CD4-positive, alpha-beta T cell treated with Interleukin-15 for 4 hours (primary cell): Measurements from ENCODE around the gene CCT8L2.
"Not testable (repeated sequence)": the region's sequence is repeated elsewhere in the genome, so short reads cannot be mapped to it uniquely, and the experiment has no call there.

ENCODE experiments used
- DNase-seq: peaks from one replicate; pipeline ENCODE4 v3.0.0-alpha.2; 2020; ENCODE audit warnings: low spot score

The CCT8L2 gene, protein sequence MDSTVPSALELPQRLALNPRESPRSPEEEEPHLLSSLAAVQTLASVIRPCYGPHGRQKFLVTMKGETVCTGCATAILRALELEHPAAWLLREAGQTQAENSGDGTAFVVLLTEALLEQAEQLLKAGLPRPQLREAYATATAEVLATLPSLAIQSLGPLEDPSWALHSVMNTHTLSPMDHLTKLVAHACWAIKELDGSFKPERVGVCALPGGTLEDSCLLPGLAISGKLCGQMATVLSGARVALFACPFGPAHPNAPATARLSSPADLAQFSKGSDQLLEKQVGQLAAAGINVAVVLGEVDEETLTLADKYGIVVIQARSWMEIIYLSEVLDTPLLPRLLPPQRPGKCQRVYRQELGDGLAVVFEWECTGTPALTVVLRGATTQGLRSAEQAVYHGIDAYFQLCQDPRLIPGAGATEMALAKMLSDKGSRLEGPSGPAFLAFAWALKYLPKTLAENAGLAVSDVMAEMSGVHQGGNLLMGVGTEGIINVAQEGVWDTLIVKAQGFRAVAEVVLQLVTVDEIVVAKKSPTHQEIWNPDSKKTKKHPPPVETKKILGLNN

DNA sequence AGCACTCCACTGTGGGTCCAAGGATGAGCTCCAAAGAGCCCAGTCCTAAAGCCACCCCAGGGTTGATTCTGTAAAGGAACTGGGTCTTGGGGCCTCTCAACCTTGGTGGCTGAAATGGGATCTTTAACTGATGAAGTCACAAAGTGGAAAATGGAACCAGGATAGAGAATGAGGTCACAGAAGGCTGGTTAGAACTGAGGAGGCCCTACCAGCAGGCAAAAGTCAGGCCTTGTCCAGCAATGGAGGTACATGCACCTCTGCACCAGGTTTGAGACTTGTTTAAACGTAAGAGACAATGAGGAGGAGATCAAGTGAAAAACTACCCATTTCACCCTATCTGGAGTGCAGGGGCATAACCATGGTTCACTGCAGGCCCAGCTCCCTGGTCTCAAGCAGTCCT lies at the start of gene CCT8L2:
Gene CCT8L2 (minus strand): TSS at position 101 of the 400 bp plus-strand sequence. CDS start 260 bp downstream, outside the sequence.
- not testable (repeated sequence) for DNase-seq

DNA sequence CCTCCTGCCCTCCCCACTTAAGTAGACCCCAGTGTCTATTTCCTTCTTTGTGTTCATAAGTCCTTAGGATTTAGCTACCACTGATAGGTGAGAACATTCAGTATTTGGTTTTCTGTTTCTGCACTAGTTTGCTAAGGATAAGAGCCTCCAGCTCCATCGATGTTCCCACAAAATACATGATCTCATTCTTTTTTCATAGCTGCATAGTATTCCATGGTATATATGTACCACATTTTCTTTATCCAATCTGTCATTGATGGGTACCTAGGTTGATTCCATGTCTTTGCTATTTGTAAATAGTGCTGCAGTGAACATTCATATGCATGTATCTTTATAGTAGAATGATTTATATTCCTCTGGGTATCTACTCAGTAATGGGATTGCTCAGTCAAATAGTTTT lies 42.8 kb upstream of the CCT8L2 start:
- DNase-seq = not testable (repeated sequence)

DNA sequence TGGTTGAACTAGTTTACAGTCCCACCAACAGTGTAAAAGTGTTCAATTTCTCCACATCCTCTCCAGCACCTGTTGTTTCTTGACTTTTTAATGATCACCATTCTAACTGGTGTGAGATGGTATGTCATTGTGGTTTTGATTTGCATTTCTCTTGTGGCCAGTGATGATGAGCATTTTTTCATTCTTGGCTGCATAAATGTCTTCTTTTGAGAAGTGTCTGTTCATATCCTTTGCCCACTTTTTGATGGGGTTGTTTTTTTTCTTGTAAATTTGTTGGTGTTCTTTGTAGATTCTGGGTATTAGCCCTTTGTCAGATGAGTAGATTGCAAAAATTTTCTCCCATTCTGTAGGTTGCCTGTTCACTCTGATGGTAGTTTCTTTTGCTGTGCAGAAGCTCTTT lies 41.5 kb upstream of the CCT8L2 start:
- not testable (repeated sequence) for DNase-seq

DNA sequence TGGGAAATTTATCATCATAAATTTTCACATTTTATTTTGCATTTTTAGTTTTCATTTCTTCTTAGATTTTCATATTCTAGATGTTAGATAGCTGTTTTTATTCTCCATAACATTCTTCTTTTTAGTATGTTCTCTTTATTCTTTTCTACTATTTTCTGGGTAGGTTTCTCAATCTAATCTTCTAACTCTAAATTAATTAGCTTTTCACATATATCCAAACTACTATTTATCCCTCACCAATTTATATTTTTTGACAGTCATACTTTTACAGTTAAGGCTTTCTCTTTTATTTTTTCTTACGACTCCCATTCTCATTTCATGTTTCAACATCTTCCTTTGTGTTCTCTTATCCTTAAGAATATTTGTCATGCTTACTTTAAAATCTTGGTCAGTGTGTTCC lies 35.9 kb upstream of the CCT8L2 start:
- not testable (repeated sequence) for DNase-seq

DNA sequence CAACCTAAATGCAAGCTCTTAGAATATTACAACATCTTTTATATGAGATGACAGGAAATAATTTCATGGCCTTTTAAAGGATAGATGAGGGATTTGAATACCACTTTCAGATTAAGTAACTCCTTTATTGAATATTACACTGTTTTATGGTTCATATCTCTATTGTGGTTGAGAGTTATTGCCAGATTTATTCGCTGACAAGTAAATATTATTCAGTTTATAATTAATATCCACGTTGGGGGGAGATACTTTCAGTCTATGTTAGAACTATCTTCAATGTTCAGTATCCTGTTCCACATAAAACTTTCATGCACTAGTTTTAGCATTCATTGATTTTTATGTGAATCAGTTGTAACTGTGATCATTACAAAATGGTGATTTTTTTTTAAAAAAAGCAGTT lies 32.4 kb upstream of the CCT8L2 start:
- not testable (repeated sequence) for DNase-seq

DNA sequence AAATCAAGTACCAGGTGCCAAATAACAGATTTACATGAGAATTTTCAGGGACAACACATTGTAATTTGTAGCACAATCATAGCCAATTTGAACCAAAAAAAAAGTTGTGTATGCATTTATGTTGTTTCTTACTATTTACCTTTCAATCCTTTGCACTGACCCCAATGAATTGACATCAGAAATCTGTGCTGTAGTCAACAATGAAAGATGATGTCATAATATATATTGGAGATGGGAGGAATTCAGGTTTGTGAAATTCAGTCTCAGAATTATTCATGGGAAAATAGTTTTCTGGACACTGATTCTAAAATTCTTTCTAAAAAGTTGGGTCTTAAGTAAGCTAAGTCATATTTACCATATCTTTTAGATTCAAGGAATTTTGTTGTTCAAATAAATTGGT lies 31.0 kb upstream of the CCT8L2 start:
- DNase-seq = not testable (repeated sequence)

DNA sequence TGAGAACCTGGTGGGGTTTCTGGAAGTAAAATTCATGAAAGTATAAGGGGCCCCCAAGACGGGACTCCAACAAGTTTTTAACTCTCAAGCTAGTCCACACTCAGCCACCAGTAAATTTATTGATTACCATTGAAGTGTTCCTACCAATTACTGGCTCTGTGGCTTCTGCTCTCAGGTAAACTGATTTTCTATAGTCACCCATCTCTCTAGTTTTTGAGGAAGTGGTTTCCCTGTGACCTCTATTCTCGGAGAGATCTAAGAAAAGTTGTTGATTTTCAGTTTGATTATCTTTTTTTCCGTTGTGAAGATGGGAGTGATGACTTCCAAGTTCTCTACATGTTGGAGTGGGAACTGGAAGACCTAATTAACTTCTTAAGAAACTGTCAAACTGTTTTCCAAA lies 24.9 kb upstream of the CCT8L2 start:
- not testable (repeated sequence) for DNase-seq

DNA sequence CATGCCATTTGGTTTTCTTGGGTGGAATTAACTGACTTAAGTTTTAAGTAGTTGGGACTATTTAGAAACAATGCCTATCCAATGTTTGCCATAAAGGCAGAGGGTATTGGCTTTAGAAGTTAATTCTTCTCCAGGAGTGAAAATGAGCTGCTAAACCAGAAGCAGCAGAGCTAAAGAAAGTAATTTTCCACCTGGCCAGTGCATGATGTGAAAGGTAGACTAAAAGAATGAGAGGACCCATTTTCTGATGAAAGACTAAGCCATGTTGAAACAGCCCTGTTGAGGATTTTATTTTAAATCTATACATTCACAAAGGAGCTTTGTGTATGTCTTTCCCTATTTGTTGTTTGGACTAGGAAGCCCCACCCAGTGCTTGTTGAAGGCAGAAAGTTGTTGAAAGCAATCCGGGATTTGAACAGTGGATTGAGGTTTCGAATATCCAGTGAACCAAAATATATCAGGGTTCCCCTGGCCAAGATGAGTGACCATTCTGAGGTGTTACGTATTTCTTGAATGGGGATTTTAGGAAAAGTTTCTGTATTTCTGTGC lies 23.9 kb upstream of the CCT8L2 start:
- DNase-seq = not testable (repeated sequence)

DNA sequence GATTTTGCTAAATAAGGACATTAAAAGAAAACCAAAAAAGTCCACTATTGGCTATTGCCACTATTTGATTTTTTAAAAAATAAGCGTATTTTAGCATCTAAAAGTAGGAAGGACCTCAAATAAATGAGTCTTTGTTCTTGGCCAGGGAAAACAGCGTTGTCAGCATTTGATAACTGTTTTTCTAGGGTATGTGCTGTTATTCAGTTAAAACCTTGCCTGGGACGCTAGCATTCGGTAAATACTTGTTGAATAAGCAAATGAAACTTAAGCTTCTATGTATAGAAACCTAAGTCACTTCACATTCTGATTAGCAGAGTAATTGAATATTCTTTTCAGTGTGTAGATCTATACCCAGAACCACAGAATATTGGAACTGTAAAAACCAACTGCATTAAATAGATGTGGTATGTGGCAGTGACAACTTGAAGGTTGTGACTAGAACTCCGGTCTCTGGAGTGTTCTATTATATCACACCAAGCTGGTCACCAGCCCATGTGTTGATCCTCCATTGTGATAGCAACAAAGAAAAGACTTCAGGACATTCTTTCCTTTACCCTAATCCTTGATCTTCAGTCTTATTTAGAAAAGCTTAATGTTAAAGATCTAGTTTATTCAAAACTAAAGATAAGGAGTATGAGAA lies 23.1 kb upstream of the CCT8L2 start:
- DNase-seq = not testable (repeated sequence)

DNA sequence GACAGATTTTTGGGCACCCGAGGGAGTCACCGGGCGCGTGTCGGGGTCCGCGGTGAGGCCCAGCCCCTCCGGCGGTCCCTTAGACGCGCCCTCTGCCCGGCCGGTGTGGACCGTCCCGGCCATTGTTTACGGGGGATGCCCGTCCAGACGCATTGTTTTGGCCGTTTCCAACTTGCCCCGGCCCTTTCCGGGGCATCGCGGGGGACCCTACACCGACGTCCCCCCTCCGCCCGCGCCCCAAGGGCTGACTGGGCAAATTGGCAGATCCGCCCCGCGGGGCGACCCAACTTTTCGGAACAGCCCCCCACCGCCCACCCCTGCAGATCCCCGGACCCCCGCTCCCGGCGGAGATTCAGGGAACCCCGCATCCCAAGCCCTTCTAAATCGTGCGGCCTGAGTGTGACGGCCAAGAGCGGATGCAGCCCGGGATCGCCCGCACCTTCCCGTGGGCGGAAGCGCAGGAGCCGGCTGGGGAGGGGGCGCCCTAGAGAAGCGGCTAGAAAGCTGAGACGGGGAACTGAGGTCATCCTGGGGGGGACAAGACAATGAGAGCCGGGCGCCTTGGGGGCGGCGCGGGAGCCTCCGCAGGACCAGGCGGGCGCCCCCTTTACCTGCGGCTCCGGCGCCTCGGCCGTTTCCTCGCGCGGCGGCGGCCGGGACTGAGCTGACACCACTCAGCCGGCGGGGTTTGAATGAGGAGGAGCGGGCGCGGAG lies 17.1 kb upstream of the CCT8L2 start:
- no peak for DNase-seq

DNA sequence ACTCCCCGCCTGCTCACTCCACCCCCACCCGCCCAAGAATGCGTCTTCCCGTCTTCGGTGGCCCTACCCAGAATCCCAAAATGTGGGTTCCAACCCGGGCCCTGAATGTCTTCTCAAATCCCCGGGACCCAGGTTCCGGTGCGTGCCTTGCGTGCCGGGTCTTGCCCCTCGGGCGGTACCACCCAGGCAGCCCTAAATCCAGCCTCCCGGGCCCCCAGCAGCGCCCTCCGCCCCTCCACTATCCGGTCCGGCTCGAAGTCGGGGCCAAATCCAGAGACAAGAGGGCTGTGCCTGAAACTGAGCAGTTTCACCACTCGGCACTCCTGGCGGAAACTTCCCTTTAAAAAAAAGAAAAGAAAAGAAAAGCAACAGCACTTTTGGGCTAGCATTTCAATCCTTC lies 16.3 kb upstream of the CCT8L2 start:
- no peak for DNase-seq

DNA sequence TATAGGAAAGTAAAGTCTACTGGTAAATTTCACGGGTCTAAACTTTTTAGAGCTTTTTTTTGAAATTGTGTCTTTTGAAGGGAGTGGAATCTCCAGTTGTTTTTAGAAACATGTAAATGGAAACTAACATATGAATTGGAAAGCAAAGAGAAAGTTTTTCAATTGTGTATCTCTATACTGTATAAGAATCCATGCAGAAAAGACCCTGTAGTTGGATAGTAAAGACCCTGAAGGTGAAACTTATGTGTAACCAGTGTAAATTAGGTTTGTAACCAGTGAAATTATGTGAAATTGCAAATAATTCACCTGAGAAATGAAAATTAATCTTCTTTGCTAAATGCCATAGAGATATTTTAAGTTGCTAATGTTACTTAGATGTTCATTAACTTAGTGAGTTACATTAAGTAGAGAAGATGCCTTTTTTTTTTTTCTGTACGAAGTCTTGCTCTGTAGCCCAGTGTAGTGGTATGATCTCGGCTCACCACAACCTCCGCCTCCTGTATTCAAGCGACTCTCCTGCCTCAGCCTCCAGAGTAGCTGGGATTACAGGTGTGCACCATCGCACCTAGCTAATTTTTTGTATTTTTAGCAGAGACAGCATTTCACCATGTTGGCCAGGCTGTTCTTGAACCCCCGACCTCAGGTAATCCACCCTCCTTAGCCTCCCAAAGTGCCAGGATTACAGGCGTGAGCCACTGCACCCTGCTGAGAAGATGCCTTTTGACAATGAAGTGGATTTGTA lies 11.8 kb upstream of the CCT8L2 start:
- DNase-seq = not testable (repeated sequence)

DNA sequence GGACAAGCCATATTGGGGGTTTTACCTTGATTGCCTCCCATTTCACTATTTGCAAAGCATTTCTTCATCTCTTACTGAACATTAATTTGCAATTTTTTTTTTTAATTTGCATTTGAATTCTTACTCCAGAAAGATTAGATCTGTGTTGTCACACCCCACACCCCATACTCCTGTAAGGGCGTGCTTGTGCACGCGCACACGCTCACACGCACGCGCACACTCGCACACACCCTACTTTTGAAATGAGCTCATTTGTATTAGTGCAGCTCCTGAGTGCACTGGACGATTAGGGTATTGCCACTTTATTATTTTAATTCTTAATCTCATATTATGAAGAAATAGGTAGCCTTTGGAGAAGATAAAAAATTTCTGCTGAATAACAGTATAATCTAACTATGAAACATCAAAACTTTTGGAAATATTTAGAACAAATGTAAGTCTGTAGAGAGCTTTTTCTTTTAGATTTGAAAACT lies 11.2 kb upstream of the CCT8L2 start:
- not testable (repeated sequence) for DNase-seq

DNA sequence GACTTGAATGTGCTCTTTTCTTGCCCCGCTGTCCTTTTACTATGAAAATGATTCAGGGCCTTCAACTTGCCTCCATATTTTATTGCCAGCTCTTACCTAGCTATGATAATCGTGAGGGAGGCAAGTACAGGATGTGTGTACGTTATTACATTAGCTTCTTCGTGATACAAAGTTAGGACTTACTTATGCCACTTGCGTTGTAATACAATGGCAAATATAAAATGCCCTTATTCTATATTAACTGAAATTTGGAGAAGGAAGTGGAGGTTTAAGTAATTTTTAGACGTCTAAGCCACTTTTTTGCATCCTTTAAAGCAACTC lies 10.8 kb upstream of the CCT8L2 start:
- no peak for DNase-seq

DNA sequence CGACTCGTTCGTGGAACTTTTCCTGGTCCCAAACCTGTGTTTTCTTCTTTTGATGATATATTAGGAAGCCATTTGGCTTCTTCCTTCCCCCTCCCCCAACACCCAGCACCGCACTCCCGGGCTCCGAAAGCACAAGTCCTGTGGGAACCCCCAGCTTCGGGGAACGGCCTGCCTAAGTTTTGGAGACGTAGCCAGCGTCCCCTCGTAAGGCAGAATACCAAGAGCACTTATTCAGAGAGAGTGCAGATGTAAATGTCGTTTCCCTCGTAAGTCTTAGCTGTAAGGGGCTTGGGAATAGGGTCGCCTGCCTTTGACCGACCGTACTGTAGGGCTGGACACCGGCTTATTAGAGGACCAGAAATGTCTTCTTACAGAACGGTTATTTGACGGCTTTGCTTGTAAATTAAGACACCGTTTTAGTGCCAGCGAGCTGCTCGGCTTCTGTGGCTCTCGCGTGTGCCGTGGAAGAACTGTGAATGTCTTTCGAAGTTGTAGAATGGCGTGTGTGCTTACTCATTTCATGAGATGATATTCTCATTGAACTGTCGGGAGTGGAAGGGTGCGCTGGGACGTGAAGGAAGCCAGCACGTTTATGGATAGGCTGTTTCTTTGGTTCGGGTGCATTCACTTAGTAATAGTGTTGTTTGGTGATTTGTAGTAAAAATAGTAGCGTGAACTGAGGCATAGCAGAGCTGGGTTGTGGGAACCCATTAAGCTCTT lies 10.3 kb upstream of the CCT8L2 start:
- not testable (repeated sequence) for DNase-seq

DNA sequence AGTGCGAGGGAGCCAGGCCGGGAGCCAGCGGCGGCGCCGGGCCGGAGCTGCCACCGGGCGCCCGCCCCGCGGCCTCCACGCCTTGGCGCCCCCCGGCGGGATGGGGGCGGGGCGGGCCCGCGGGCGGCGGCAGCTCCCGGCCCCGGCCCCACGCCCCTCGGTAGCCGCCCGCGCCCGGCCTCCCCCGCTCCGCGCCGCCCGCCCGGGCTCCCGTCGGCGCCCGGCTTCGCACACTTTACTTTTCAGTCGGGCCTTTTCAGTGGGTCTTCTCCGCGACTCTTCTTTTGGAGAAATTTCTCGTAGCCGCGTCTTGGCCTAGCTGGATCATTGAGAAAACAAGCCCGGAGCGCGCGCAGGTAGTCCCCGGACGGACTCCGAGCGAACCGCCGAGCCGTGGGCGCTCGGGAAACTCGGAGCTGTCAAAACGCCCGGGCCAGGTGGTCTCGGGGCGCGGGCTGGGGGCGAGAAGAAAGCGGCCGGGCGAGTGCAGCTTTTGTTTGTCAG lies 9.7 kb upstream of the CCT8L2 start:
- not testable (repeated sequence) for DNase-seq

DNA sequence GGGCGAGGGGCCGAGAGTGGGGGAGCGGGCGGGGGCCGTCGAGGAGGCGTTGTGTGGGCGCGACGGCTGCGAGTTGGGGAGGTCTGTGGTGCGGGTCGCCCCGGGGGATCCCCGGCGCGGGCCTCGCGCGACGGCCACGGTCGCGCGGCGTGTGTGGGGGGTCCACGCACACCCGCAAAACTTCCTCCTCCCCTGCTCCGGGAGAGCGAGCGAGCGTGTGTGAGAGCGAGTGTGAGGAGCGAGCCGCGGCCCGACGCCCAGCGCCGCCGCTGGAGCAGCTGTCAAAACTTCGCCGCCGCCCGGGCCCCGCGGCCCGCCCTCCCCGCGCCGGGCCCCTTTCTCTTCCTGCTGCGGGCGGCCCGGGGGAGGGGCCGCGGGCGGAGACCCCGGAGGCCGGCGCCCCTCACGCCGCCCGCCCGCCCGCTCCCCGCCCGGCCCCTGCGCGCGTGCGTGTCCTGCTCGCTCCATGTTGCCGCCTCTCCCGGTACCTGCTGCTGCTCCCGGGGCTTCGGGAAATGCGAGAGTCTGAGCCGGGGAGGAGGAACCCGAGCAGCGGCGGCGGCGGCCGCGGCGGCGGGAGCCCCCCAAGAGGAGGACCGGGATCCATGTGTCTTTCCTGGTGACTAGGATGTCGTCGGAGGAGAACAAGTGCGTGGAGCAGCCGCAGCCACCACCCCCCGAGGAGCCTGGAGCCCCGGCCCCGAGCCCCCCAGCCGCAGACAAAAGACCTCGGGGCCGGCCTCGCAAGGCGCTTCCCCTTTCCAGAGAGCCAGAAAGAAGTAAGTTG lies 9.0 kb upstream of the CCT8L2 start:
- no peak for DNase-seq

DNA sequence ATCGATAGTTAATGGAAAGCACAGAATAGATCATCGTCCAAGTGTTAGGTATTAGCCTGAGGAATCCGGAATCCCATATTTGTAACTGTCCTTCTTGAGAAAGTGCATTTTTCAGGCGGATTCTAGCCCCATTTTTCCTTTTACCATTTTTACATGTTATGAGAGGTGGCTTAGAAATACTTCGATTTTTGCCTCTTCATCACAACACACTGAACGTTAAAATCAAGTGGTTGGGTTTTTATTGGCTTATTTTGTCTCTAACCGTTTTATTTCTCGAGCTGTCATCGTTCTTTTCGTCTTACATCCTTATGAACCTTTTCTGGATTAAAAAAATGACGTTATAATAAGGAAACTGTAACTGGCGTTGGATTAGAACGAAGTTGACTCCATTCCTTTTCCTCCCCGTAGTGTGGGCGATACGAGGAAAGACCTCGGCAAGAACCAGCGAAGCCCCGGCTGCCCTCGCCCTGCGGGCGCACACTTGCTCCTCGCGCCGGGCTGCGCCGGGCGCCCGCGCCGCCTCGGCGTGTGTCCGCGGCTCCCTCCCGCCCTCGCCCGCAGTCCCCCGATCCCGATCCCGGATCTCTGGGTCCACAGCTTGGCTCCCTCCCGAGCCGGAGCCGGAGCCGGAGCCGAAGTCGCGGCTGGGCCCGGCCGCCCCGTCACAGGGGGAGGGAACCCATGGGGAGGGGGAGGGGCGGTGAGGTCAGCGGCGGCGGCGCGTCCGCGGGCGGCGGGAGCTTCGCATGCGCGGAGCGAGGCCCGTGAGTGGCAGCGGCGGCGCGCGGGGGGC lies 8.2 kb upstream of the CCT8L2 start:
- DNase-seq = peak; percentile 10

DNA sequence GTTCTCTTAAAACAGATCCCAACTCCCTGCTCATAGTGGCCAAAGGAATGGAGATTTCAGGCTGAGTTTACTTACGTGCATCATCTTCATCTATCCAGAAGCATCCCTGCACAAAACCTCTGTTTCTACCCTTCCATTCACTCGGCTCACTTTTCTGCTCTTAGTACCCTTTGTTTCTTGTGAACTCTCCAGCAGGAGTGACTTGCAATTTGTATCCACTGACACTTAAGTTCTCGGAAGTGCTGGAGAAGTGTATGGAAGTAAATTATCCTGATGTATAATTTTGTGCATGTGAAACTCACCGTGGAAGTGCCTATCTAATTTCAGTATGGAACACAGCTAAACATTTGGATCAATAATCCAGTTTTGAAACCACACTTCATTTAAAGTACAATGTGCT lies 7.0 kb upstream of the CCT8L2 start:
- not testable (repeated sequence) for DNase-seq
